NT2/D1 (cell line): ENCODE data around the gene TKTL1.
"Not testable (repeated sequence)": the region's sequence is repeated elsewhere in the genome, so short reads cannot be mapped to it uniquely, and the experiment has no call there.

Source experiments
- DNase-seq: peaks from one replicate; pipeline ENCODE4 v3.0.0-alpha.2; 2011; ENCODE audit warnings: low read depth, low spot score
- H3K27me3 ChIP-seq: 2 replicates; pipeline ENCODE4 v1.6.0; 2011; ENCODE audit warnings: mild to moderate bottlenecking; ENCODE audit not compliant: insufficient read length, insufficient read depth
- H3K36me3 ChIP-seq: 2 replicates; pipeline ENCODE4 v1.6.1; 2011; ENCODE audit warnings: mild to moderate bottlenecking, low read length, mixed read lengths; ENCODE audit not compliant: insufficient read depth, insufficient read length
- H3K4me1 ChIP-seq: 2 replicates; pipeline ENCODE4 v1.5.1; 2011; ENCODE audit not compliant: insufficient read depth, insufficient read length
- H3K4me3 ChIP-seq: 2 replicates; pipeline ENCODE4 v1.5.1; 2011; ENCODE audit warnings: low read depth; ENCODE audit not compliant: insufficient read length
- H3K9ac ChIP-seq: 2 replicates; pipeline ENCODE4 v1.6.0; 2011; ENCODE audit warnings: low read depth; ENCODE audit not compliant: insufficient read length
- H3K9me3 ChIP-seq: 2 replicates; pipeline ENCODE4 v1.5.1; 2011; ENCODE audit warnings: mild to moderate bottlenecking, low read length; ENCODE audit not compliant: insufficient read depth
- SUZ12 ChIP-seq: IDR thresholded peaks from 2 replicates; pipeline ENCODE4 v1.6.1; 2011; ENCODE audit not compliant: insufficient read length, insufficient read depth; ENCODE audit errors: extremely low read depth
- YY1 ChIP-seq: IDR thresholded peaks from 2 replicates; pipeline ENCODE4 v1.6.1; 2011; ENCODE audit not compliant: insufficient read length, insufficient read depth
- ZNF274 ChIP-seq: IDR thresholded peaks from 2 replicates; pipeline ENCODE4 v1.6.1; 2011; ENCODE audit warnings: mild to moderate bottlenecking, low read depth, low read length

Gene TKTL1

DNA sequence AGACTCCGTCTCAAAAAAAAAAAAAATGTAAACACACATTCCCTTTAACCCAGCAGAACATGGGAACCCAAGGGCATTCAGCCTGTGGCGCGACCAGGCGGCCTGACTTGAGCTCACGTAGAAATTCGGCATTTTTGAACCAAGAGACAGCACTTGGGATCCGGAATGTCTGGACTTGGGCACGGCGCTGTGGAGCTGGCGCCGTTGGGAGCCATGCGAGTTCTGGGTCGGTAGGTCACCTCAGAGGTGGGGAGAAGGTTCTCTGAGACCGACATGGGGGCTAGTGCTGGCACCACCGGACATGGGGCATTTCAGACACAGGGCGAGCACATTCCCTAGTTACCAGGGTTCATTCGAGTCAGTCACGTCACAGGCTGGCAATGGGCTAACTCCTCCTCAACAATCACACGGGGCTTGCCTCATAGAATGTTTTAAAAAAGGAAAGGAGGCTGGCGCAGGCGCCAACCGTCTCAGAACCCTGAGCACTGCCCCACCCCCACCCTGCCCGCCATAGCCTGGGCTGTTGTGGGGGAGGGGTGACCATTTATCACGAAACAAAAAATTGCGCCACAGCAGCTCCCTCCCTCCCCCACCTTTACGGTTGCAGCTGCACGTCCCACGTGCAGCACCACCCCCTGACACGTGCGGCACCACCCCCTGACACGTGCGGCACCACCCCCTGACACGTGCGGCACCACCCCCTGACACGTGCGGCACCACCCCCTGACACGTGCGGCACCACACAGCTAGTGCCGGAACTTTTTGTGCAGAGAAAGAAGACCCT is 612 bp upstream of the TKTL1 start, which contains the start of gene TEX28:
TEX28 (minus strand) TSS at position 334 of the 784 bp plus-strand sequence. CDS start 3,007 bp downstream, outside the sequence.
- H3K27me3 ChIP-seq, result no peaks in the 10 kb centered on the region
- no peak within 1 kb of the TSS for H3K9ac ChIP-seq
- no peak for DNase-seq
- TF ChIP-seq ZNF274, result no peak
- no peak for TF ChIP-seq SUZ12
- no peak for TF ChIP-seq YY1
- H3K4me3 ChIP-seq, result no peak within 1 kb of the TSS
- peaks cover 9% of the 10 kb centered on the region; the same call in 1 of the 2 replicates for H3K9me3 ChIP-seq
- no peaks in the 10 kb centered on the region for H3K4me1 ChIP-seq
- no peaks in the 10 kb centered on the region for H3K36me3 ChIP-seq

DNA sequence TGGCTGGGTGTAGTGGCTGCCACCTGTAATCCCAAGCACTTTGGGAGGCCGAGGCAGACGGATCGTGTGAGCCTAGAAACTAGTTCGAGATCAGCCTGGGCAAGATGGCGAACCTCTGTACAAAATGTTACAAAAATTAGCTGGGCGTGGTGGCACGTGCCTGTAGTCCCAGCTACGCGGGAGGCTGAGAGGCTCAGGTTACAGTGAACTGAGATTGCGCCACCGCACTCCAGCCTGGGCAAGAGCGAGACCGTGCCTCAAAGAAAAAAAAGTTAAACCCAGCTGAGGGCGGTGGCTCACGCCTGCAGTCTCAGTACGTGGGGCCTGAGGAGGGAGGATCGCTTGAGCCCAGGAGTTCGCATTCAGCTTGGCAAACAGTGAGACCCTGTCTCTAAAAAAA is 1.1 kb downstream of the TKTL1 start:
- Histone ChIP-seq H3K27me3 (no peaks in the 10 kb centered on the region), H3K4me3 (no peak overlapping the region), H3K9ac (no peak overlapping the region), H3K36me3 (no peaks in the 10 kb centered on the region), H3K4me1 (no peaks in the 10 kb centered on the region), H3K9me3 (peaks cover 9% of the 10 kb centered on the region; the same call in 1 of the 2 replicates)
- no peak for DNase-seq
- no peak for TF ChIP-seq SUZ12
- TF ChIP-seq ZNF274, result no peak
- no peak for TF ChIP-seq YY1

DNA sequence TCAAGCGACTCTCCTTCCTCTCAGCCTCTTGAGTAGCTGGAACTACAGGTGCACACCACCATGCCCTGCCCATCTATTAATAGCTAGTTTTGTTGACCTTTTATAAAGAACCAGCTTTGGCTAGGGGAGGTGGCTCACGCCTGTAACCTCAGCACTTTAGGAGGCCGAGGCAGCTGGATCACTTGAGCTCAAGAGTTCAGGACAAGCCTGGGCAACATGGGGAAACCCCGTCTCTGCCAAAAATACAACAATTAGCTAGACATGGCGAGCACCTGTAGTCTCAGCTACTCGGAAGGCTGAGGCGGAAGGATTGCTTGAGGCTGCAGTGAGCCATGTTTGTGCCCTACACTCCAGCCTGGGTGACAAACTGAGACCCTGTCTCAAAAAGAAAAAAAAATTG is 2.7 kb downstream of the TKTL1 start:
- Histone ChIP-seq H3K9ac (no peak overlapping the region), H3K27me3 (no peaks in the 10 kb centered on the region), H3K36me3 (no peaks in the 10 kb centered on the region), H3K9me3 (peaks cover 9% of the 10 kb centered on the region; the same call in 1 of the 2 replicates), H3K4me1 (no peaks in the 10 kb centered on the region), H3K4me3 (no peak overlapping the region)
- TF ChIP-seq YY1, result no peak
- DNase-seq, result no peak

DNA sequence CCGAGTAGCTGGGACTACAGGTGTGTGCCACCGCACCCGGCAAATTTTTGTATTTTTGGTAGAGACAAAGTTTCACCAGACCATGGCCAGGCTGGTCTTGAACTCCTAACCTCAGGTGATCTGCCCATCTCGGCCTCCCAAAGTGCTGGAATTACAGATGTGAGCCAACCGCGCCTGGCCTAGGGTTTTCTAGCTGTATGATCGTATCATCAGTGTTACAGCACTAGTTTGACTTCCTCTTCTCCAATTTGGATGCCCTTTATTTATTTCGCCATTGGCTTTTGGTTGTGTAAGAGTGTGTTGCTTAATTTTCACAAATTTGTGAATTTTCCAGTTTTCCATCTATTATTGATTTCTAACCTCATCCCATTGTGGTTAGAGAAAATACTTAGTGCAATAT is 5.2 kb downstream of the TKTL1 start:
- Histone ChIP-seq H3K36me3 (no peaks in the 10 kb centered on the region), H3K9ac (no peak overlapping the region), H3K27me3 (no peaks in the 10 kb centered on the region), H3K9me3 (peaks cover 5% of the 10 kb centered on the region; the same call in 1 of the 2 replicates), H3K4me1 (no peaks in the 10 kb centered on the region), H3K4me3 (no peak overlapping the region)
- no peak for DNase-seq
- TF ChIP-seq SUZ12, result no peak
- TF ChIP-seq YY1, result no peak
- no peak for TF ChIP-seq ZNF274

DNA sequence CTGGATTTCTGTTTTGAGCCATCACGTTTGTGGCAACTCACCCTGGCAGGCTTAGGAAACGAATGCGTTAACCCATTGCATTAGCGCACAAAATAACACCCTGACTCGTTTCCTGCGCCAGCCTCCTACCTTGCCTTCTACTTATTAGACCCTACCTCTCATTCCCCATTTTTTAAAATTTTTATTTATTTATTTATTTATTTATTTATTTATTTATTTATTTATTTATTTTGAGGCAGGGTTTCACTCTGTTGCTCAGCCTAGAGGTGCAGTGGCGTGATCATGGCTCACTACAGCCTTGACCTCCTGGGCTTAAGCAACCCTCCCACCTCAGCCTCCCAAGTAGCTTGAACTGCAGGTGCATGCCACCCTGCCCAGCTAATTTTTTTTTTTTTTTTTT is 7.4 kb downstream of the TKTL1 start:
- not testable (repeated sequence) for H3K36me3 ChIP-seq, H3K9ac ChIP-seq, H3K4me1 ChIP-seq, H3K4me3 ChIP-seq, H3K27me3 ChIP-seq, DNase-seq, H3K9me3 ChIP-seq

DNA sequence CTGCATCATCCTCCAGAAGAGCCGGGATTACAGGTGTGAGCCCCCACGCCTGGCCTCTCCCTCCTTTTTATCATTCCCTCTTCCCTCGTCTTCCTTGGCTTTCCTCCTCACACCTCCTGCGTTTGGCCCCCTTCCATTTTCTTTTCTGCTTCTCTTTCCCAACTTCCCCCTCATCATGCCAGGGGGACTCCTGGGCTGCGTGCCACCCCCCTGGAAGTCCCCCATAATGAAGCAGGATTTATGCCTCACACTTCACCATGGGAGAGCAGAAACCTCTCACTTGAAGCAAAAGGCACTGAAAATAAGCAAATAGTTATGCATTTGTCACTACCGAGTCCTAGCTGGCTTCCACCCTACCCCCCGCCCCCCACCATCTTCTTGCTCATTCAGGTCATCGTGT is 7.9 kb downstream of the TKTL1 start:
- Histone ChIP-seq H3K9ac (no peak overlapping the region), H3K4me3 (no peak overlapping the region), H3K27me3 (no peaks in the 10 kb centered on the region), H3K4me1 (no peaks in the 10 kb centered on the region), H3K36me3 (no peaks in the 10 kb centered on the region), H3K9me3 (no peaks in the 10 kb centered on the region)
- TF ChIP-seq YY1 (no peak), ZNF274 (no peak), SUZ12 (no peak)
- no peak for DNase-seq

DNA sequence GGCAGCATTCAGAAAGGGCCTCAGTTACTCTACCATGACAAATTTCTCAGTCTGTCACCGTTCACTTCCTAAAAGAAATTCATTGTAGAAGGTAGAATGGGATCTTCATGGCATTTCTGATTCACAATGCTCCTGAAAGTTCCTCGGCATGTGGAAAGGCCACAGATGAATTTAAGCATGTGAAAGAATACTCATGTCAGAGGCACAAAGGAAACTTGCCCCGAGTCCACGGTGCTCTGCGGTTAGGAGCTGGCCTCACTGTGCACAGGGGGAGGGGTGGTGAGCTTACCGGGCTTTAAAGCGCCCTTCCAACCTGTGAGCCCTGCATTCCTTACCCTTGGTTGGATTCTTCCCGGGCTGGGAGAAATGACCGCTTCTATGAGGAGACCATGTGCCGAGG is 9.3 kb downstream of the TKTL1 start:
- Histone ChIP-seq H3K9me3 (no peaks in the 10 kb centered on the region), H3K27me3 (no peaks in the 10 kb centered on the region), H3K9ac (no peak overlapping the region), H3K4me1 (no peaks in the 10 kb centered on the region), H3K4me3 (no peak overlapping the region), H3K36me3 (no peaks in the 10 kb centered on the region)
- no peak for DNase-seq
- no peak for TF ChIP-seq ZNF274
